ENCODE data around the gene ADNP2. TPM values are rescaled to one million over a fixed set of nuclear protein-coding genes. Genes with fewer than 3 reads are reported as not detected.

Gene ADNP2
- total RNA-seq, 1 donor from 2014 or later = 14.2 TPM

- peaks cover 16% of the 10 kb centered on the region for H3K4me1 ChIP-seq
- H3K9me3 ChIP-seq = no peaks in the 10 kb centered on the region
- H3K4me3 ChIP-seq = no peak overlapping the region
- DNase-seq (no peak), ATAC-seq (no peak)
- H3K27ac ChIP-seq = no peak overlapping the region
- H3K36me3 ChIP-seq = no peaks in the 10 kb centered on the region
- H3K27me3 ChIP-seq = no peaks in the 10 kb centered on the region
- intact Hi-C loops (cut with DNase I) = no loop called here
- TF ChIP-seq CTCF (IDR thresholded peaks at IDR 0.05) = no peak
Measured at GRCh38 chr18:80107426-80107825, 1.6 kb upstream of the ADNP2 start.

GRCh38 chr18:80108121-80108536 is 933 bp upstream of the ADNP2 start:
- DNase-seq (no peak), ATAC-seq (no peak)
- Histone ChIP-seq H3K27me3 (no peaks in the 10 kb centered on the region), H3K4me3 (no peak overlapping the region), H3K9me3 (no peaks in the 10 kb centered on the region), H3K36me3 (no peaks in the 10 kb centered on the region), H3K27ac (no peak overlapping the region), H3K4me1 (peaks cover 16% of the 10 kb centered on the region)
- no peak for TF ChIP-seq CTCF (IDR thresholded peaks at IDR 0.05)
- intact Hi-C loops (cut with DNase I) = no loop called here

- peaks cover 16% of the 10 kb centered on the region for H3K4me1 ChIP-seq
- H3K27me3 ChIP-seq = no peaks in the 10 kb centered on the region
- no peaks in the 10 kb centered on the region for H3K36me3 ChIP-seq
- no peaks in the 10 kb centered on the region for H3K9me3 ChIP-seq
- intact Hi-C loops (cut with DNase I) = no loop called here
- H3K4me3 ChIP-seq = peak overlapping the region; percentile 72
- peak overlapping the region; percentile 94 for H3K27ac ChIP-seq
- no peak for TF ChIP-seq CTCF (IDR thresholded peaks at IDR 0.05)
- ATAC-seq = peak; percentile 1
- DNase-seq = no peak
Measured at GRCh38 chr18:80109676-80110078, 615 bp downstream of the ADNP2 start.

- H3K4me1 ChIP-seq = peaks cover 16% of the 10 kb centered on the region
- TF ChIP-seq CTCF (IDR thresholded peaks at IDR 0.05) = no peak
- intact Hi-C loops (cut with DNase I) = no loop called here
- DNase-seq (no peak), ATAC-seq (no peak)
- H3K27me3 ChIP-seq = no peaks in the 10 kb centered on the region
- no peaks in the 10 kb centered on the region for H3K9me3 ChIP-seq
- H3K36me3 ChIP-seq = peaks cover 3% of the 10 kb centered on the region
- H3K4me3 ChIP-seq = no peak overlapping the region
- H3K27ac ChIP-seq = no peak overlapping the region
Measured at GRCh38 chr18:80112624-80113248, 3.7 kb downstream of the ADNP2 start.

- Histone ChIP-seq H3K27ac (no peak overlapping the region), H3K36me3 (peaks cover 21% of the 10 kb centered on the region), H3K4me1 (peaks cover 15% of the 10 kb centered on the region), H3K27me3 (no peaks in the 10 kb centered on the region), H3K4me3 (no peak overlapping the region), H3K9me3 (no peaks in the 10 kb centered on the region)
- intact Hi-C loops (cut with DNase I) = no loop called here
- TF ChIP-seq CTCF (IDR thresholded peaks at IDR 0.05) = no peak
- no peak for ATAC-seq
- DNase-seq = no peak
Measured at GRCh38 chr18:80115035-80115434, 6.0 kb downstream of the ADNP2 start.

- ATAC-seq = no peak
- intact Hi-C loops (cut with DNase I) = no loop called here
- no peak for TF ChIP-seq CTCF (IDR thresholded peaks at IDR 0.05)
- Histone ChIP-seq H3K27me3 (no peaks in the 10 kb centered on the region), H3K4me3 (no peak overlapping the region), H3K27ac (no peak overlapping the region), H3K36me3 (peaks cover 21% of the 10 kb centered on the region), H3K4me1 (no peaks in the 10 kb centered on the region), H3K9me3 (no peaks in the 10 kb centered on the region)
- no peak for DNase-seq
Measured at GRCh38 chr18:80119111-80119510, 10.0 kb downstream of the ADNP2 start.

Data from upper lobe of right lung (tissue), 1 donor.